CD4-positive, alpha-beta T cell treated with Interleukin-21 for 1 hour (primary cell): ENCODE results near the gene DHX16.
A peak's percentile ranks its signal among the peaks of the same experiment; 100 is the strongest.
"Not testable (repeated sequence)": the region's sequence is repeated elsewhere in the genome, so short reads cannot be mapped to it uniquely, and the experiment has no call there.

Source experiments
- DNase-seq: peaks from one replicate; pipeline ENCODE4 v3.0.0-alpha.2; 2020

DHX16 gene

DNA sequence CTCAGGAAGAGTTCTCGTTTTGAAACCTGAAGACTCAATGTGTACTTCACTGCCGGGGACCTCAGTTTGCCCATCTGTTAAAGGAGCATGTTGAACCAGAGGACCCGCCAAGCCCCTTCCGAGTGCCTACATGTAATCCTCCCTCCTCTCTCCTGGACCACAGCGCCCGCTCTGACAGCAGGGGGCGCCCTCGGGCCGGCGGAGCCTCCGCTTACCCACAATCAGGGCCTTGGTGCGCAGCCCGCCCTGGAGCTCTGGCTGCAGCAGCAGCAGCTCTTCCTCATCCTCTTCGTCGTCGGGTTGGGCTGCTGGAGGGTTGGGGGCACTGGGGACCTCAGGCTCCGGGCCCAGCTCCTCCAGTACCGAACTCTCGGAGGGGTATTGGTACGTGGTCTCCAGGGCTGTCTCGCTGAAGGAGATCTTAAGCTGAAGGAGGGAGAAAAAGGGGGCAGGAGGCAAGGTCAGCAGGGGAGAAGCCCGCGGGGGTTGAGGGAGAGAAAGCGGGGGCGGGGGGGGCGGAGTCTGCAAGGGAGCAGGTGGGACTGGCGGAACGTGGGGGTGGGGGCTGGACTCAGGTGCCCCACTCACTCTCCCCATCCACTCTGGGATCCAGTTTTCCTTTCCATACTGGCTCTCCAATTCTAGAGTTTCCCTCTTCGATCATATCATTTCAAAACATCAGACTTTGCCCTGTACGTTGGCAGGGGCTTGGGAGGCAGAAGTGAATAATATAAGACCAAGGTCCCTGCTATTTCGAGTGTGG, 6.3 kb upstream of the DHX16 start:
- peak; percentile 92 for DNase-seq

DNA sequence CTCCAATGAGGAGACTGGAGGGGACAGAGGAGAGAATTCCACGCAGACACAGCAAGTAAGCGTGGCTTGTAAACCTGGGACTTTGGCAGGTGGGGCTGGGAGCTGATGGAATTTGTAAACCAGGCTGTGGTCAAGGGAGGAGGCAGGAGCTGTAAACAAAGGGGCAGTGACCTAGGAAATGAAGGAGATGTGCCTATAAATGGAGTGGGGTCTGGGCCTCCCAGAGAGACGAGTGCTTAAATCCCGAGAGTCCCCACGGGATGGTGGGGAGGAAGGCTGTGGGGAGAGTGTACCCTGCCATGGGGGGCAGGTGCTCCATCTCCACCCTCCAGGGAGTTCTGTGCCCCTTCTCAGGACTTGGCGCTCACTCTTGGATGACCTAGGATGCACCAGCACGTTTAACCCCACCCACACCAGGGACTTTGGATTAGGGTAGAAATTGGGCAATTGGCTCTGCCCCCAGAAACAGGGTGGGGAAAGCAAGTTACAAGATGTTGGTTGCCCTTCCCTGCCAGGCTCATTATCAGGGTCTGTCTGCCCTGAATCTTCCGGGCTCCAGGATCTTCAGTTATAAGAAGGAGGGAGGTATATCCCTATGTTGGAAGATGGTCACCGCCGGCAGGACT, 4.0 kb upstream of the DHX16 start:
- no peak for DNase-seq

DNA sequence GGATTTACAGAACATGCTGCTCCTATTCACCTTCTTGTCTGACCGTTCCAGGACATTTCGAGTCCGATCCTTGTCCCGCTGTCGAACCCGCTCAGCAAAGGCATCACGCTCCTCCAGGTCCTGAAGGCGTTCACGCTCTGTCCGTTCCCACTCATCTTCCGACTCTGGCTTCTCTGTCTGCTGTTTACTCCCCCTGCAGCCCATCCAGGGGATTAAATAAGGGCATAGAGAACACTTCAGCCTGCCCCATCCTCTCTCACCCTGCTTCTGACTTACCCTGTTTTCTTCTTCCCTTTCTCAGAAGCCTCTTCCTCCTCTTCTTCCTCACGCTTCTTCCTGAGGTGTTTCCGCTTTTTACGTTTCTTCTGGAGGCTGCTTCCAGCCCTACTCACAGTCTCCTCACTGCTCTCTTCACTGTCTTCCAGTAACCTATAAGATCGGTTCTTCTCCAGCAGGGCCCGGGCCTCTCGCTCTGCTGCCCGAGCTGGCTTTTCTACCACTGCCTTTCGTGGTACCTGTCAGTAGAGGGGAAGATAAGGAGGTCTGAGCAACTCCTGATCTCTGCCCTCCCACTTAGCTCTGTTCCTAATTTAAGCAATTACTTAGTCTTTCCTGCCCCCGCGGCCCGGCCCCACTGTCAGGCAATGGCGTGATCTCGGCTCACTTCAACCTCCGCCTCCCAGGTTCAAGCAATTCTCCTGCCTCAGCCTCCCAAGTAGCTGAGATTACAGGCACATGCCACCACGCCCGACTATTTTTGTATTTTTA, 1.9 kb downstream of the DHX16 start:
- no peak for DNase-seq

DNA sequence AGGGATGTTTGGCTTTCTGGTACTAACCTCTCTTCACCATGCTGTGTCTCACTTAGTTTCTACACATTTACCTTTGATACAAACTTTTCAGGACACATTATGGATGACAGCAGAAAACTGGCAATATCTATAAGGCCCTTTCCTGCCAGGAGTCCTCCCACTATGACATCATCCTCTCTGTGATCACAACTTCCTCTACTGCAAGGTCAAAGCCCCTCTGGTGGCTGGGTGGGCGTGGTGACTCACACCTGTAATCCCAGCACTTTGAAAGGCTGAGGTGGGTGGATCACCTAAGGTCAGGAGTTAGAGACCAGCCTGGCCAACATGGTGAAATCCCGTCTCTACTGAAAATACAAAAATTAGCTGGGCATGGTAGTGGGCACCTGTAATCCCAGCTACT, 6.5 kb downstream of the DHX16 start:
- DNase-seq, result not testable (repeated sequence)

DNA sequence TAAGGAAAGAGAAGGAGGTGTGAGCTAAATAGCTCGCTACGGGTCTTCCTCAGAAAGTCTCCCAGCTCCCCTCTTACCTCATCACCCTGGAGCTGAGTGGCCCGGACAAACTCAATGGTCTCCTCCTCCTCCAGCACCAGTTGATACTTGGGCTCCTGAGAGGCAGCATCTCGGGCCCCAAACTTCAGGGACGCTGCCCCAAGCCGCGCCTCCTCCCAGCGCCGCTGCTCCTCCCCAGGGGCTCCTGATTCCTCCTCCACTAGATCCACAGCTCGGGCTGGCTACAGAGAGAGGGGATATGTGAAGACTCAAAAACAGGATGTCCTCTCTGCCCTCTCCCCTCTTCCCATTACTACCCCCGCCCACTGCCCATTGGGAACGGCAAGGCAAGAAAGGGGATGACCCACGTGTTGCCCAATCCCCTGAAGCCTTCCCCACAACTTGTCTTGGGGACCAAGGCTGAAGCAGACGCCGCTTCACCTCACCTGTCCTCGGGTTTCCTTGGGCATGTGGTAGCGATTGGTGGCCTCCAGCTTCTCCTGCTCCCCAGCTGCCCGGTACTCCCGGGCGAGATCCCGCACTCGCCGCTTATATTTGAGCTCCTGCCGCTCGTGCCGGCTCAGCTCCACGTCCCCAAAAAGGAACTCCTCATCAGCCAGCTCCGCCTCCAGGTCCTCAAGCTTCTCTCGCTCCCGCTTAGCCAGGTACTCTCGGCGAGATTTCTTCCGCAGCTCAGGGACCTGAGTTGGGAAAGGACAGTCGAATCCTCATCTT, 7.6 kb downstream of the DHX16 start:
- no peak for DNase-seq

DNA sequence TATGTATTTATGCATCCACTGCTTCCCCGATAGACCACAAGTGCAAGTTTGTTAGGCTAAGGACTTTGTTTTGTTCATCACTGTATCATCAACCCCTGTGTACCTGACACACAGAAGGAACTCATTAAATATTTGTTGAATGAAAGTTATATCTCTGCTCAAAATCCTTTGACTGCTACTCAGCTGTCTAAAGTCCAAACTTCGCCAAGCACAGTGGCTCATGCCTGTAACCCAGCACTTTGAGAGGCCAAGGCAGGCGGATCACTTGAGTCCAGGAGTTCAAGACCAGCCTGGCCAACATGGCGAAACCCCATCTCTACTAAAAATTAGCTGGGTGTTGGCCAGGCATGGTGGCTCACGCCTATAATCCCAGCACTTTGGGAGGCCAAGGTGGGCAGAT, 14.9 kb downstream of the DHX16 start:
- DNase-seq, result not testable (repeated sequence)

DNA sequence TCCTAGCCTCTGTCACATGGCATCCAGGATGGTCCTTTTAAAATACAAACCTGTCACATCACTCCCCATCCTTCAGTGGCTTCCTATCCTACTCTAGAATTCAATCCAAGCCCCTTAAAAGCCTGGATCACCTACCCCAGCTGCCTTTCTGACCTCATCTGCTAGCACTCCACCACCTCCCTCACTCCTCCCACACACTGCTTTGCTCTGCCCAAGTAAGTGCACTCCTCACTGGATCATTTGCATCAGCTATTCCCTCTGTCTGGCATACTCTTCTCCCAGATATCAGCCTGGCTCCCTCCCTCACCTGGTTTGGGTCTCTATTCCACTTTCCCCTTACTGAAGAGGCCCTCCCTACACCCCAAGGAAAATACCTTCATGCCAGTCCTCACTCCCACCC, 15.4 kb downstream of the DHX16 start:
- DNase-seq, result no peak

DNA sequence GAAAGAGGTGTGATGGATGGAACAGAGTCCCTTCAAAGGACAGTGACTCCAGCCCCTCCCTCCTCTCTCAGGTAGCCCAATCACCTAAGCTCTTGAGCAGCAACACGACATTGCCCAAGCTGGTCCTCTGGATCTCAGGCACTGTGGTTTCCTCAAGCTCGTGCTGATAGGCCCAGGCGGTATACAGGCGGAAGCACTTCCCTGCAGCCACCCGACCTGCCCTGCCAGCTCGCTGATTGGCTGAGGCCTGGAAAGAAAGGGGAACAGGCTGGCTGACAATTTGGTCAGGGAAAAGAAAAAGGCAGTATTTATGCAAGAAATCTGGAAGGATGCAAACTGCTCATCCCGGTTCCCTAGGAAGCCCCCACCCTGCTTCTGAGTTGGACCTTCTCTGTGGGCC, 16.3 kb downstream of the DHX16 start:
- no peak for DNase-seq

DNA sequence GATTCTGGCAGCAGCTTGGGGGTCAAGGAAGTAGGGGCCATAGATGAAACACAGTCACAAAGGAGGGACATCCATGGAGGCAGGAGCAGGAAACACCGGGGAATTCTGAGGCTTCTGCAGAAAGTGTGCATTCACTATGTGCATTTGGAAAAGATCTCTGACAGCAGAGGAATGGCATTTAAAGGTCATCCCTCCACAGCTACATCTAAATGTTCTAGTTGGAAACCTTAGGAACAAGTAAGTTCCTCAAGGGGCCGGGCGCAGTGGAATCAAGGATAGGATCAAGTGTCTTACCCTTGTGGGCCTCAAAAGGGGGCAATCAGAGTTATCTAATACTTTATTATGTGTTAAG, 17.1 kb downstream of the DHX16 start:
- DNase-seq, result no peak

DNA sequence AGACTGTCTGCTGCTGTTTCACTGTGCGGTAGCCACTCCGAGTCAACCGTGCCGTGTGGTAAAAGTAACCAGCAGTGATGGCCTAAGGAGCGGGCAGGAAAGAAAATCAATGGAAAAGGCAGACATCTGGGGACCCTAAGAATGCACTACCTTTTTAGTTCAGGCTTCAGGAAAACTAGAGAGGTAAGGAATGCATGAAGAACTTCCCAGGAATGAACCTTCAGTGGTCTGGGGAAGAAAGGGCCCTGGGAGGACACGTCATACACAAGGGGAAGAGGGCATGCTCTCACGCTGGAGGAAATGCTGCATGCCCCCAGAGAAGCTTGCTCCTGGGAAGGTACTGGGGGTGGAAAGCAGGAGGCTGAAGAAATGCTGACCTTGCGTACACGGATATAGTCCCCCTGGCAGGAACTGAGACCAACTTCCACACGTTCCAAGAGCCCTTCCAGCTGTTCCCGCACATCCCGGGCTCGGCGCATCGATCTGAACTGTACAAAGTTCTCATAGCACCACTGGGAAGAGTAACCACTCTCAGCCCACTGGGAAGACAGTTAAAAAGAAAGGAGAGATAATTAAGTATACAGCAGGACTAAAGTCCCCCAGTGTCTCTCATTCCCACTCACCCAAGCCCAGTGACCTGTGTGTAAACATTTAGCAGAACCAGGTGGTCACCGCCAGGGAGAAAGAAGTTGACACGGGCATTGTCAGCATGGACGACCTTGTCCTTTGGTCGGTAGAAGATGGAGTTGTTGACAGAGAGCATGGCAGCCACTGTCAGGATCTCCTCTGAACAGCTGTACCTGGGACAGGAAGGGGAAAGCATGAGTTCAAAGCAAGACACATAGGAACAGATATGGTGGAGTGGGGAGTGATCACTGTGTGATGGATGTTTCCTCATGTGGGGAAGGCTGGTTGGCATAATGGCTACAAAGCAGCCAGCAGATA, 17.7 kb downstream of the DHX16 start:
- DNase-seq, result no peak

DNA sequence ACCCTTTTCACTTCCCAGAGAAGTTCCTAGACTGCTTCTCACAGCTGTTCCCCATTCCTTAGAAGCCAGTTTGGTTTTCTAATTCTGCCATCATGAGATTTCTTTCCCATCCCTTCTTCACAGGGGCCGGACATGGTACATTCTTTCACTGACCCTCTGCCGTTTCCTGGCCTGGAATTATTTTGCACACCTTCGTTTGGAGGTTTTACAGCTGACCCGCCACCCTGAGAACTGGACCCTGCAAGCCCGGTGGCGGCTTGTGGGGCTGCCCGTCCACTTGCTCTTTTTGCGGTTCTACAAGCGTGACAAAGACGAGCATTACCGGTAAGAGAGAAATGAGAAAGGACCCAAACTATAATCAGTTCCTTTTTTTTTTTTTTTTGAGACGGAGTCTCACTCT, 21.7 kb downstream of the DHX16 start:
- DNase-seq, result no peak

DNA sequence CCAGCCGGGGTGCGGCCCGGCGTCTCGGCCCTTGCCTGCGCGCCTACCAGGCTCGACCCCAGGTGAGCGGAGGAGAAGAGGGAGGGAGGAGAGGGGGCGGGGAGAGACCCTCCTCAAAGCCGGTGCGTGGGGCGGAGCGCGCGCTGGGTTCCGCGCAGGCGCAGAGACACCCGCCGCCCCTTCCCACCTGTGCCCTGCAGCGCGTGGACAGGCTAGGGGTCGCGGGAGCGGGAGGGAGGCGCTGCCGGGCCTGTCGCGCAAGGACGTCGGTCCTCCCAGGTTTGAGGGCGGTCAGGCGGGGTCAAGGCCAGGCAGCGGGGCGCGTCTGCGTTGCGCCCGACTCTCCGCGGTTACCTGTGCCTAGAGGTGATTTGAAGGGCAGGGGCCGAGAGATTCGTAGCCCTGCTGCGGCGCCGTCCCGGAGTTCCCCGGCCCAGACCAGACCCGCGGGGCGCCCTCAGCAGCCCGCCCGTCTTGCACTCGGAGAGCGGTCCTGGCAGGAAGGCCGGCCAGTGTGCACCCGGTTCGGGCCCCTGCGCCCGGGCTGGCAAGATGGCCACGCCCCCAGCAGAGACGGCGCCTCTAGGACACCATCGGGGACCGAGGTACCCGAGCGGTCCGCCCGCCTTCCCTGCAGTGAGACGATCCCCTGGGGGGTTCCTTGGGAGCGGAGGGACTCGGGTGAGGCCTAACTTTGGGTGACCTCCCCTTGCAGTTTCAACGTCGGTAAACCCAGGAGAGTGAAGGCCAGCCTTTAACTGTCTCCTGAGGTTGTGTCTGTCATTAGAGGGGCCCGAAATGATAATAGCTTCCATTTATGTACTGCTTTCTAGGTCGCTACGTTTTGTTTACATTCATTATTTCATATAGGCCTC, 25.3 kb downstream of the DHX16 start:
- DNase-seq, result peak; percentile 75

DNA sequence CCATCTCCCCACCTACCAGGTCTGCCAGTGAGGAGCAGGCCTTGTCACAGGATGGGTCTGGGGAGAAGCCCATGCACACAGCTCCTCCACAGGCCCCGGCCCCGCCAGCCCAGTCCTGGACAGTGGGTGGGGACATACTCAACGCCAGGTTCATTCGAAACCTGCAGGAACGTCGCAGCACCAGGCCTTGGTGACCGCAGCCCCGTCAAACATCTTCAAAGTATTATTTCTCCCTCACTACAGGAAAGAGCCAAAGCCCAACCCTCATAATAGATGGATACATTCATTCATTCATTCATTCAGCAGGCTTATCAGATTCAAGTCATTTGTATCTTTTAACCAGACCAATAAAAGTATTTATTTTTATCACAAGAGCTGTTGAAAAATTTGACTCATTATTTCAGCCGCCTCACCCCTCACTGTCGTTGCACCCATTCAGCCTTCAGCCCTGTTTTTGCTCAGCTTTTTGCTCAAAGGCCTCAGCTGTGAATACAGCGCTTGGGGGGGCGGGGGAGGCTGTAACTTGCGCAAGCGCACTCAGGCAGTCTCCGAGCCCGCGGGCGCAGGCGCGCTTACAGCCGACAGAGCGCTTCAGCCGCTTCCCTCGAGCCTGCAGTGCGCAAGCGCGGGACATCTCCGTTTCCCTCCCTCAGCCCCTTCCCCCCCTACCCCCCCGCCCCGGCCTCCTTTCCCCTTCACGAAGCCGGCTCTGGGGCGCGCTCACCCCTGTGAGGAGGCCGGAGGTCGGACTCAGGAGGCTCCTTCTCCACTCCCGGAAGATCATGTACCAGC, 26.2 kb downstream of the DHX16 start, which contains the start of gene C6orf136:
C6orf136 (plus strand) TSS at position 684 of the 792 bp plus-strand sequence; CDS start at position 783, 99 bp downstream.
- peak; percentile 95 for DNase-seq

DNA sequence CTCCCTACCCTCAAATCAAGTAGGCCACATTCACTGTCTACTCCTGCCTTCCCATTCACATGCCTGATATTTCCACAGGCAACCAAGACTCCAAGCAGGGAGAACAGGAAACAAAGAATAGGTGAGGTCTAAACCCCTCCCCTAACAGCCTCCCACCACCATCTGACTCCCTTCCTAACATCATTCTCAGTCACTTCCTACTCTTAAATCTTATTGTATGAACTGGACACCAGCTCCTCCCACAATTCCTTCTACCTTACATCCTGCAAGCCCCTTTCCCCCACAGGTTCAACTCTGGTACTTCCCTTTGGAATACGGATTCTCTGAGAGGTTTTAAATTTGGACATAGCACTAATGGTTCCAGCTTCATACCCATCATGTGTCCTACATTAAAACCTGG, 26.8 kb downstream of the DHX16 start:
- DNase-seq, result no peak

DNA sequence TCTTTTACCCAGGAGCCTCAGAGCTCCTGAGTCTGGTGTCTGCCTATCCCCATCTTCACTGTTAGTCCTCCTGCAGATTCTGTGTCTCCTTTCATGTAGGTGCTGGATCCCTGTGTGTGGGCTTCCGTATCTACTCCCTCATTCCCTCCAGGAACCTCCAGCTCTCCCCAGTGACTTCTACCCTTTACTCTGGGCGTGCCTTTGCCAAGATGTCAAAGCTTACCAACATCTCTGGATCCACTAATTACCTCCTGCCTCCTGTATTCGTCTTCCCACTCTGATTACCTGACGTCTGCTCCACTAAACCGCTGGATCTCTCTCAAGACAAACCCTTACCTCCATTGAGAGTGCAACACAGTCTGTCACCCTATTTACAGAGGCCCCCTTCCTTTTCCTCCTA, 28.0 kb downstream of the DHX16 start:
- no peak for DNase-seq

DNA sequence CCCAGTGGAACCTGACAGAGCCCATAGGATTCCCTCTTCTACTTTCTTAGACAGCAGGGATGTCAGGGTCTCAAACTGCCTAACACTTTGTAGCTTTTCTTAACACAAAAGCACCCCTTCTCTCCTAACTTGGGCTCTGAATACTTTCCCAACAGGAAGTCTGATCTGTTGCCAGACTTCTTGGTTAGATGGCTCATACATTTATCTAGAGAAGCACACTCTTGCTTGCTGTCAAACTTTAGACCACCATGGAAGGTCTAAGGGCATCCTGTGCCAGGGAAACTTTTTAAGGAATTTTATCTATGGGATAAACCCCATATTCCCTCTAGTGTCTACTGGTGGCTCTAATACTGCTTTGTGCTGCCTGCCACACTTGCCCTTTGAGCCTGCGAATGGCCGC, 29.1 kb downstream of the DHX16 start:
- DNase-seq, result no peak

DNA sequence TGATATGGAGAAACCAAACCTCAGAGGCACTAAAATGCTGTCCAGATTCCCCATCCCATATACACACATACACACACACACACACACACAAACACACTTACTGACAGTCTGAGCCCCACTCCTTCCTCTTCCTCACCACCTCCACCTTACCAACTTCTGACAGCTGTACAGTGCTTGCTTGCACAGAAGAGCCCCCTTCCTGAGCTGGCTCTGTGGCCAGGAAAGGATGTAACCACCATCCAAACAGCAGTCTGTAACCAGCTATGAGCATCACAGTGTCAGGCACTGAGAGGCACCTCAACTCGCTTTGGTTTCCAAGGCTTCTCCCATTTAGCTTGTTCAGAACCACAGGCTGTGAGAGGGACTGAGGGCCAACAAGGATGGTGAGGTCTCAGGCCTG, 31.8 kb downstream of the DHX16 start:
- DNase-seq, result no peak

DNA sequence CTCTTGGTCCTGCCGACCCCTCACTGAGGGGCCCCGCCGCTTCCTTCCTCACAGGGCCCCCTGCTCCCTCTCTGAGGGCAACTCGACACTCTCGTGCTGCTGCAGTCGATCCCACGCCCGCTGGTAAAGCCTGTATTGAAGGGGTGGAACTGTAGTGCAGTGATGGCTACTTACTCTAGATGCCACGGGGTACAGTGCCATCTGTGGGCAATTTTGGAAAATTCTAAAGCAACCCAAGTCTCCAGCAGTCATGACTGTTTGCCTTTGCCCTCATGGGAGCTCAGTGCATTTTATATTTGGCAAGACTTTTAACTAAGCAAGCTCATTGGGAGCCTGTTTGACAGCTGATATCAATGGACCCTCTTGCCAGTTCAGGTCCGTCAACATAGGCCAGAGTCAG, 32.3 kb downstream of the DHX16 start:
- DNase-seq, result no peak

DNA sequence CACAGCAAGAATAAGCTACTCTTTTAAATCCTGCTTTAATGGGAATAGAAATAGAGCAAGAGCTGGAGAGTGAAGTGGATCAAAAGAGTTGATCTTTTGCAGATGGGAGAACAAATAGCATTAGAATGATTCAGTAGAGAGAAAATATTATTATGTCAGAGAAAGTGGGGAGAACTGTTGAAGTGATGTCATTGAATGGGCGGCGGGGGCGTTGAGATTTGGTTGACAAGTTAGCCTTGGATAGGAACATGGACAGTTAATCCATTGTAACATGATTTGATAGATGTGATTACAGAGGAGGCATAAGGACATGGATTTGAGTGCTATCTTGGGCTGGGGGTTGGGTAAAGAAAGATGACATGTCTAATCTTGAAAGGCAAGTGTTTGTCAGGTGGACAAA, 37.0 kb downstream of the DHX16 start:
- no peak for DNase-seq
